Femur (tissue), 1 donor: ENCODE measurements around the gene ZNF587.
"Not testable (repeated sequence)": the region's sequence is repeated elsewhere in the genome, so short reads cannot be mapped to it uniquely, and the experiment has no call there.

ENCODE experiments used
- DNase-seq: peaks from one replicate; pipeline ENCODE4 v3.0.0-alpha.2; 2017

The ZNF587 gene

GRCh38 chr19:57849666-57850473 is at the start of gene ZNF587:
TSS of gene ZNF587 (plus strand) at chr19:57849859. CDS start at chr19:57850039, 180 bp downstream.
- peak; percentile 86 for DNase-seq

- no peak for DNase-seq
These were observed 49.0 kb upstream of the ZNF587 start for GRCh38 chr19:57800696-57801095.

- DNase-seq, result no peak
These were observed 47.4 kb upstream of the ZNF587 start for GRCh38 chr19:57802269-57802668.

- DNase-seq, result no peak
These were observed 46.4 kb upstream of the ZNF587 start for GRCh38 chr19:57803265-57803593.

- DNase-seq, result peak; percentile 55
These were observed 45.9 kb upstream of the ZNF587 start for GRCh38 chr19:57803594-57804325.

- DNase-seq, result no peak
These were observed 42.1 kb upstream of the ZNF587 start for GRCh38 chr19:57807541-57807940.

GRCh38 chr19:57810410-57811295 is 39.0 kb upstream of the ZNF587 start:
- DNase-seq, result not testable (repeated sequence)

GRCh38 chr19:57812226-57812625 is 37.4 kb upstream of the ZNF587 start:
- no peak for DNase-seq

- DNase-seq, result not testable (repeated sequence)
These were observed 36.5 kb upstream of the ZNF587 start for GRCh38 chr19:57812975-57813820.

GRCh38 chr19:57813919-57814504 is 35.6 kb upstream of the ZNF587 start:
- no peak for DNase-seq

- DNase-seq, result peak; percentile 90
These were observed 35.0 kb upstream of the ZNF587 start, which contains the start of gene ZNF552 for GRCh38 chr19:57814505-57815246. TSS of gene ZNF552 (minus strand) at chr19:57814913. CDS start at chr19:57814743, 170 bp downstream.

- no peak for DNase-seq
These were observed 34.2 kb upstream of the ZNF587 start for GRCh38 chr19:57815247-57816075.

- DNase-seq, result no peak
These were observed 33.0 kb upstream of the ZNF587 start for GRCh38 chr19:57816652-57817051.

- no peak for DNase-seq
These were observed 31.7 kb upstream of the ZNF587 start for GRCh38 chr19:57817976-57818375.

- DNase-seq, result no peak
These were observed 31.3 kb upstream of the ZNF587 start for GRCh38 chr19:57818378-57818777.

- DNase-seq, result peak; percentile 94
These were observed 30.0 kb upstream of the ZNF587 start for GRCh38 chr19:57819475-57820148.

GRCh38 chr19:57820599-57820998 is 29.1 kb upstream of the ZNF587 start:
- DNase-seq, result no peak

- not testable (repeated sequence) for DNase-seq
These were observed 28.6 kb upstream of the ZNF587 start for GRCh38 chr19:57821095-57821494.

- DNase-seq, result not testable (repeated sequence)
These were observed 28.2 kb upstream of the ZNF587 start for GRCh38 chr19:57821501-57821900.
